T-helper 2 cell treated with Interferon-gamma antibody and Interleukin-4, amounts not matched to agents 5 μg/mL and 100 μg/mL, for 36 hours (primary cell): ENCODE results near the gene NDUFB4.
"Not testable (repeated sequence)": the region's sequence is repeated elsewhere in the genome, so short reads cannot be mapped to it uniquely, and the experiment has no call there.

Experiments used
- DNase-seq: peaks from one replicate; pipeline ENCODE4 v3.0.0; 2021; ENCODE audit warnings: low spot score
- H3K27ac Mint-ChIP-seq: one replicate; pipeline ENCODE4 v1.8.0; 2021; ENCODE audit warnings: mild to moderate bottlenecking, mixed read lengths
- H3K27me3 Mint-ChIP-seq: one replicate; pipeline ENCODE4 v1.8.0; 2021; ENCODE audit warnings: low read depth, mixed read lengths
- H3K36me3 Mint-ChIP-seq: one replicate; pipeline ENCODE4 v1.8.0; 2021; ENCODE audit warnings: low read depth, mixed read lengths
- H3K4me1 Mint-ChIP-seq: one replicate; pipeline ENCODE4 v1.8.0; 2021; ENCODE audit warnings: low read depth, mixed read lengths
- H3K4me3 Mint-ChIP-seq: one replicate; pipeline ENCODE4 v1.8.0; 2022; ENCODE audit warnings: mild to moderate bottlenecking, moderate library complexity, mixed read lengths
- H3K9me3 Mint-ChIP-seq: one replicate; pipeline ENCODE4 v1.8.0; 2021; ENCODE audit warnings: mixed read lengths

NDUFB4 gene

GRCh38 chr3:120602682-120603081 is 6.5 kb downstream of the NDUFB4 start:
- no peak for DNase-seq
- Mint-ChIP-seq H3K4me1 (no peaks in the 10 kb centered on the region), H3K36me3 (peaks cover 22% of the 10 kb centered on the region), H3K4me3 (no peak overlapping the region), H3K27me3 (no peaks in the 10 kb centered on the region), H3K27ac (no peak overlapping the region), H3K9me3 (no peaks in the 10 kb centered on the region)

GRCh38 chr3:120604382-120604781 is 8.2 kb downstream of the NDUFB4 start:
- no peak overlapping the region for H3K4me3 Mint-ChIP-seq
- H3K27ac Mint-ChIP-seq, result no peak overlapping the region
- H3K27me3 Mint-ChIP-seq, result no peaks in the 10 kb centered on the region
- DNase-seq, result no peak
- peaks cover 21% of the 10 kb centered on the region for H3K36me3 Mint-ChIP-seq
- H3K4me1 Mint-ChIP-seq, result no peaks in the 10 kb centered on the region
- no peaks in the 10 kb centered on the region for H3K9me3 Mint-ChIP-seq

DNA sequence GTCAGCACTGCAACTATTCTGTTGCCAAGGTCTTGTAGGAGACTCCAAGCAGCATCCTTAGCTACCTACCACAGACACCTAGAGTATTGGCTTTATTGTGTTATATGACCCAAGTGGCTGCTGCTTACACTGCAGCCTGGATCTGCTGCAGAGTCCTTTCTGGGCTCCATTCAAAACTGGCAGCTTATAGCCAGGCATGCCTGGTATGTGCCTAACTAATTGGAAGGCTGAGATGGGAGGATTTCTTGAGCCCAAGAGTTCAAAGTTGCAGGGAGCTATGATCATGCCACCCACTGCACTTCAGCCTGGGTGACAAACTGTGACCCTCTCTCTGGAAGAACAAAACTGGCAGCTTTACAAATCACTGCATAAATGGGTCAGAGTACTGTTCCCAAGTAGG is 8.6 kb downstream of the NDUFB4 start:
- H3K27ac Mint-ChIP-seq, result no peak overlapping the region
- no peaks in the 10 kb centered on the region for H3K9me3 Mint-ChIP-seq
- H3K4me1 Mint-ChIP-seq, result no peaks in the 10 kb centered on the region
- no peaks in the 10 kb centered on the region for H3K27me3 Mint-ChIP-seq
- H3K36me3 Mint-ChIP-seq, result peaks cover 21% of the 10 kb centered on the region
- no peak overlapping the region for H3K4me3 Mint-ChIP-seq
- no peak for DNase-seq

- DNase-seq, result no peak
- no peaks in the 10 kb centered on the region for H3K4me1 Mint-ChIP-seq
- no peaks in the 10 kb centered on the region for H3K36me3 Mint-ChIP-seq
- H3K4me3 Mint-ChIP-seq, result no peak overlapping the region
- H3K27ac Mint-ChIP-seq, result no peak overlapping the region
- no peaks in the 10 kb centered on the region for H3K27me3 Mint-ChIP-seq
- H3K9me3 Mint-ChIP-seq, result no peaks in the 10 kb centered on the region
Observed at GRCh38 chr3:120608506-120608905, 12.4 kb downstream of the NDUFB4 start.

DNA sequence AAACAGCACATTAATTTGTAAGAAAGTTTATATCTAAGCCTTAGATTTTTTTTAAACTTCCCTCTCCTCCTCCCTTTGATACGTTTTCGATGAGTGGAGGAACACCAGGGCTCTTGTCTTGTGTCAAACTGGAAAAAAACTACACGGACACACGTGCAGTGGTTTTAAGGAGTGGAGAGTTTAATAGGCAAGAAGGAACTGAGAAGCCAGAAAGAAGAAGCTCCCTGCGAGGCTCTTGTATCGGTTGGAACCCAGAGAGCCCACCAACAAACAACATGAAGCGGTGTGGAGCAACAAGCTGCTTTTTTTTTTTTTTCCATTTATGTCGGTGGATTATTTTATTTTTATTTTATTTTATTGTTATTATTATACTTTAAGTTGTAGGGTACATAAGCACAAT is 18.6 kb downstream of the NDUFB4 start:
- H3K27me3 Mint-ChIP-seq, result no peaks in the 10 kb centered on the region
- no peaks in the 10 kb centered on the region for H3K4me1 Mint-ChIP-seq
- no peak overlapping the region for H3K27ac Mint-ChIP-seq
- H3K9me3 Mint-ChIP-seq, result no peaks in the 10 kb centered on the region
- no peak overlapping the region for H3K4me3 Mint-ChIP-seq
- DNase-seq, result no peak
- no peaks in the 10 kb centered on the region for H3K36me3 Mint-ChIP-seq

DNA sequence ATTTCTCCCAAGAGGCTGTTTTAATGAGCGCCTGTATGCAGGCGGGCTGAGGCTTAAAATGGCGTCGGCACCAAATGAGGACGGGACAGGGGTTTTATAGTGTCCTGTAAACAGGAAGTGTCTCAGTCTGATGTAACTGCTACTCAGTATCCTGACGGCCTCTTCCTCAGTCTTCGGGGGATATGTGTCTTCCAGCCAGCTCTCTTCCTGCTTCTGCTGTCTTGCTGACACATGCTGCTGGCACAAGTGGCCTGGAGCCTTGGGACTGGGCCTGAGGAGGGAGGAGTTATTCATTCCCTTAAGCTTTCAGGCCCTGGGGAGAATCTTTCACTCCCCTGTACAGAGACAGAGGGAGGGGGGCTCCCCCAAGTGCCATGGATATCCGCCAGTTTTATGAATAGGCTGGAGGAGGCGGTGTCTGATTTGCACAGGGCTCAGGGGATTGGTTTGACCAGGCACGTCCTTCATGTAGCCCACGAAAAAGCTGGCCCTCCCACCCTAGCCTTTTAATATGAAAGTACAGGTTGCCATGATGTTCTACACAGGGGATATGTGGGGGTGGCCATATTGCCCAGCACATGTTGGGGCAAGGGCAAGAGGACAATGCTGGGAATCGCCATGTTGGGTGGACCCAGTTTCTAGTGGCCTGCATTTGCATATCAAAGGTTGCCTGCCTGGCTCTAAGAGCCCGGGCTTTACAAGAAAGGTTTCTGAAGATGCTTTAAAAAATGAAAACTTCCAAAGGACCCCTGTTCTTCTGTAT is 19.9 kb downstream of the NDUFB4 start:
- no peaks in the 10 kb centered on the region for H3K4me1 Mint-ChIP-seq
- DNase-seq, result no peak
- H3K9me3 Mint-ChIP-seq, result no peaks in the 10 kb centered on the region
- H3K36me3 Mint-ChIP-seq, result no peaks in the 10 kb centered on the region
- no peaks in the 10 kb centered on the region for H3K27me3 Mint-ChIP-seq
- H3K27ac Mint-ChIP-seq, result no peak overlapping the region
- H3K4me3 Mint-ChIP-seq, result no peak overlapping the region

DNA sequence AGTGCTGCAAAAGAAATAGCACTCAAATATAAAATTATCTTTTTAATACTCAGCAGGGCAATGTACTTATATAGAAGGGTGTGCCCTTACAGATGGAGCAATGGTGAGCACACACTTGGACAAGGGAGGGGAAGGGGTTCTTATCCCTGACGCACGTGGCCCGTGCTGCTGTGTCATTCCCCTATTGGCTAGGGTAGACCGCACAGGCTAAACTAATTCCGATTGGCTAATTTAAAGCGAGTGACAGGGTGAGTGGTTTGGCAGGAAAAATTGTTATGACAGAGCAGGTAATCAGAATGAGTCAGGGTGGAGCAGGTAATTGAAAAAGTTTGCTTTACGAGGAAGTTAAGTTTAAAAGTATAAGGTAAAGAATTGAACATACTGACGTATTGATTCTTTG is 20.6 kb downstream of the NDUFB4 start:
- not testable (repeated sequence) for H3K4me1 Mint-ChIP-seq, H3K36me3 Mint-ChIP-seq, H3K27me3 Mint-ChIP-seq, H3K27ac Mint-ChIP-seq, H3K9me3 Mint-ChIP-seq, DNase-seq, H3K4me3 Mint-ChIP-seq

GRCh38 chr3:120622457-120622856 is 26.3 kb downstream of the NDUFB4 start:
- peaks cover 23% of the 10 kb centered on the region for H3K9me3 Mint-ChIP-seq
- no peak overlapping the region for H3K4me3 Mint-ChIP-seq
- DNase-seq, result no peak
- no peaks in the 10 kb centered on the region for H3K27me3 Mint-ChIP-seq
- H3K27ac Mint-ChIP-seq, result no peak overlapping the region
- no peaks in the 10 kb centered on the region for H3K36me3 Mint-ChIP-seq
- no peaks in the 10 kb centered on the region for H3K4me1 Mint-ChIP-seq

GRCh38 chr3:120622870-120623726 is 27.0 kb downstream of the NDUFB4 start:
- H3K27ac Mint-ChIP-seq, result no peak overlapping the region
- no peak overlapping the region for H3K4me3 Mint-ChIP-seq
- no peaks in the 10 kb centered on the region for H3K4me1 Mint-ChIP-seq
- no peaks in the 10 kb centered on the region for H3K27me3 Mint-ChIP-seq
- H3K36me3 Mint-ChIP-seq, result no peaks in the 10 kb centered on the region
- H3K9me3 Mint-ChIP-seq, result peaks cover 23% of the 10 kb centered on the region
- no peak for DNase-seq

DNA sequence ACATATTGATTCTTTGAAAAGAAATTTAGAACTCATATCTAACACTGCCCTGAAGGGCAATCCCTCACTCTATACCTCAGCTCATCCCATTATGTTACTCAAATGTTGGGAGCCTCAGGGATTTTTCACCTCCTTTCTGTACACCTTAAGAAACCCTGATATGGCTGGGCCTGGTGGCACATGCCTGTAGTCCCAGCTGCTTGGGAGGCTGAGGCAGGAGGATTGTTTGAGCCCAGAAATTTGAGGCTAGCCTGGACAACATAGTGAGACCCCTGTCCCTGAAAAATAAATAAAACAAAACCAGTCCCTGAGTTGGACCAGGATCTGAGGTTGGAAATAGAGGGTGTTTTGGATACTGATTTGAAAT is 27.6 kb downstream of the NDUFB4 start:
- Mint-ChIP-seq H3K27me3 (no peaks in the 10 kb centered on the region), H3K27ac (no peak overlapping the region), H3K4me3 (no peak overlapping the region), H3K4me1 (no peaks in the 10 kb centered on the region), H3K36me3 (no peaks in the 10 kb centered on the region), H3K9me3 (peaks cover 23% of the 10 kb centered on the region)
- no peak for DNase-seq

- H3K4me3 Mint-ChIP-seq, result no peak overlapping the region
- H3K27ac Mint-ChIP-seq, result no peak overlapping the region
- H3K4me1 Mint-ChIP-seq, result no peaks in the 10 kb centered on the region
- H3K36me3 Mint-ChIP-seq, result no peaks in the 10 kb centered on the region
- no peaks in the 10 kb centered on the region for H3K27me3 Mint-ChIP-seq
- no peak for DNase-seq
- H3K9me3 Mint-ChIP-seq, result peaks cover 28% of the 10 kb centered on the region
Observed at GRCh38 chr3:120625159-120625586, 29.0 kb downstream of the NDUFB4 start.

GRCh38 chr3:120634539-120634938 is 38.4 kb downstream of the NDUFB4 start:
- Mint-ChIP-seq H3K4me3 (no peak overlapping the region), H3K4me1 (no peaks in the 10 kb centered on the region), H3K27me3 (no peaks in the 10 kb centered on the region), H3K36me3 (no peaks in the 10 kb centered on the region), H3K9me3 (peaks cover 7% of the 10 kb centered on the region), H3K27ac (no peak overlapping the region)
- DNase-seq, result no peak

GRCh38 chr3:120636795-120637401 is 40.8 kb downstream of the NDUFB4 start:
- Mint-ChIP-seq H3K27me3 (no peaks in the 10 kb centered on the region), H3K4me1 (peaks cover 1% of the 10 kb centered on the region), H3K9me3 (no peaks in the 10 kb centered on the region), H3K4me3 (no peak overlapping the region), H3K36me3 (no peaks in the 10 kb centered on the region), H3K27ac (no peak overlapping the region)
- no peak for DNase-seq

- Mint-ChIP-seq H3K9me3 (no peaks in the 10 kb centered on the region), H3K4me3 (no peak overlapping the region), H3K27ac (no peak overlapping the region), H3K27me3 (no peaks in the 10 kb centered on the region), H3K36me3 (no peaks in the 10 kb centered on the region), H3K4me1 (peaks cover 1% of the 10 kb centered on the region)
- DNase-seq, result no peak
Observed at GRCh38 chr3:120637851-120638559, 41.9 kb downstream of the NDUFB4 start.
